Loucy (cell line): ENCODE data around the gene XKR3.
A peak's percentile ranks its signal among the peaks of the same experiment; 100 is the strongest.

Experiments used
- H2AFZ ChIP-seq: fragments of 200-600 bp; sonication (generic); 2 replicates; pipeline ENCODE4 v1.6.0; 2016; ENCODE audit warnings: antibody characterized with exemption, mild to moderate bottlenecking, low read length, moderate library complexity
- H3F3A ChIP-seq: fragments of 200-600 bp; 2 replicates; pipeline ENCODE4 v1.6.0; 2016; ENCODE audit warnings: antibody characterized with exemption, low read depth, mild to moderate bottlenecking
- H3K27me3 ChIP-seq: fragments of 200-600 bp; sonication (generic); 2 replicates; pipeline ENCODE4 v1.6.1; 2014; ENCODE audit warnings: low read length, mild to moderate bottlenecking; ENCODE audit not compliant: insufficient read depth, poor library complexity, severe bottlenecking
- H3K36me3 ChIP-seq: fragments of 200-600 bp; sonication (generic); 2 replicates; pipeline ENCODE4 v1.6.1; 2016; ENCODE audit warnings: low read length; ENCODE audit not compliant: insufficient read depth
- H3K4me1 ChIP-seq: fragments of 200-600 bp; sonication (generic); 2 replicates; pipeline ENCODE4 v1.5.1; 2014; ENCODE audit warnings: low read length, mild to moderate bottlenecking; ENCODE audit not compliant: insufficient read depth, poor library complexity, severe bottlenecking
- H3K4me2 ChIP-seq: fragments of 200-600 bp; sonication (generic); 2 replicates; pipeline ENCODE4 v1.6.0; 2014; ENCODE audit warnings: antibody characterized with exemption, low read length, low read depth, mild to moderate bottlenecking; ENCODE audit not compliant: poor library complexity, severe bottlenecking
- H3K4me3 ChIP-seq: fragments of 200-600 bp; sonication (generic); 2 replicates; pipeline ENCODE4 v1.5.1; 2014; ENCODE audit warnings: low read length, mild to moderate bottlenecking, mixed read lengths; ENCODE audit not compliant: poor library complexity, severe bottlenecking
- H3K79me2 ChIP-seq: fragments of 200-600 bp; sonication (generic); 2 replicates; pipeline ENCODE4 v1.6.1; 2014; ENCODE audit warnings: low read length; ENCODE audit not compliant: insufficient read depth
- H3K9ac ChIP-seq: fragments of 200-600 bp; sonication (generic); 2 replicates; pipeline ENCODE4 v1.6.0; 2014; ENCODE audit warnings: mild to moderate bottlenecking, low read depth, low read length, moderate library complexity; ENCODE audit not compliant: poor library complexity, severe bottlenecking
- H3K9me2 ChIP-seq: fragments of 200-600 bp; sonication (generic); replicated peaks from 2 replicates; pipeline ENCODE4 v1.6.1; 2016; ENCODE audit warnings: low read depth, low read length, mixed read lengths
- H3K9me3 ChIP-seq: fragments of 200-600 bp; sonication (generic); 2 replicates; pipeline ENCODE4 v1.6.1; 2014; ENCODE audit warnings: mild to moderate bottlenecking, antibody characterized with exemption, low read length, low read depth; ENCODE audit not compliant: insufficient read depth
- H4K20me1 ChIP-seq: fragments of 200-600 bp; sonication (generic); 2 replicates; pipeline ENCODE4 v1.6.0; 2014; ENCODE audit warnings: antibody characterized with exemption, low read length, mild to moderate bottlenecking; ENCODE audit not compliant: insufficient read depth, poor library complexity, severe bottlenecking
- CTCF ChIP-seq: fragments of 200-600 bp; sonication (generic); conservative IDR thresholded peaks from 2 replicates; pipeline ENCODE4 v1.5.1; 2014; ENCODE audit warnings: mild to moderate bottlenecking, antibody characterized with exemption, low read length
- EZH2phosphoT487 ChIP-seq: fragments of 200-600 bp; IDR thresholded peaks from 2 replicates; pipeline ENCODE4 v1.6.1; 2018; ENCODE audit warnings: antibody characterized with exemption, mild to moderate bottlenecking, moderate library complexity, borderline replicate concordance

The XKR3 gene

GRCh38 chr22:16804882-16805281 lies 20.3 kb downstream of the XKR3 start:
- Histone ChIP-seq H3K4me3 (peak overlapping the region; percentile 6), H3K79me2 (no peaks in the 10 kb centered on the region)

GRCh38 chr22:16803255-16803917 lies 21.8 kb downstream of the XKR3 start:
- Histone ChIP-seq H3K9ac (no peak overlapping the region), H3K9me2 (no peaks in the 10 kb centered on the region), H4K20me1 (no peaks in the 10 kb centered on the region), H2AFZ (no peak overlapping the region), H3F3A (no peaks in the 10 kb centered on the region; the same call in 1 of the 2 replicates), H3K9me3 (no peaks in the 10 kb centered on the region), H3K4me2 (no peak overlapping the region), H3K4me1 (peaks cover 53% of the 10 kb centered on the region), H3K79me2 (no peaks in the 10 kb centered on the region), H3K27me3 (no peaks in the 10 kb centered on the region), H3K36me3 (no peaks in the 10 kb centered on the region), H3K4me3 (no peak overlapping the region)
- TF ChIP-seq CTCF: no peak
- no peak for TF ChIP-seq EZH2phosphoT487

More at GRCh38 chr22:16804882-16805281, 20.3 kb downstream of the XKR3 start:
- H3K9ac ChIP-seq: no peak overlapping the region
- H3F3A ChIP-seq: no peaks in the 10 kb centered on the region; the same call in 1 of the 2 replicates
- no peak overlapping the region for H2AFZ ChIP-seq
- H4K20me1 ChIP-seq: no peaks in the 10 kb centered on the region
- no peaks in the 10 kb centered on the region for H3K9me3 ChIP-seq
- H3K36me3 ChIP-seq: no peaks in the 10 kb centered on the region
- H3K4me2 ChIP-seq: peak overlapping the region; percentile 24
- TF ChIP-seq EZH2phosphoT487 (no peak), CTCF (no peak)
- H3K27me3 ChIP-seq: no peaks in the 10 kb centered on the region
- H3K9me2 ChIP-seq: no peaks in the 10 kb centered on the region
- H3K4me1 ChIP-seq: peaks cover 56% of the 10 kb centered on the region

GRCh38 chr22:16801571-16801970 lies 23.6 kb downstream of the XKR3 start:
- Histone ChIP-seq H4K20me1 (no peaks in the 10 kb centered on the region), H2AFZ (no peak overlapping the region), H3F3A (no peaks in the 10 kb centered on the region; the same call in 1 of the 2 replicates), H3K9me3 (no peaks in the 10 kb centered on the region), H3K9ac (no peak overlapping the region), H3K9me2 (no peaks in the 10 kb centered on the region), H3K4me2 (no peak overlapping the region), H3K36me3 (no peaks in the 10 kb centered on the region), H3K79me2 (no peaks in the 10 kb centered on the region), H3K4me3 (no peak overlapping the region), H3K27me3 (no peaks in the 10 kb centered on the region), H3K4me1 (peaks cover 65% of the 10 kb centered on the region)
- TF ChIP-seq EZH2phosphoT487 (no peak), CTCF (no peak)
